HG02588 (cell line): ENCODE results near the gene S1PR1.

Experiments used
- ATAC-seq: cut with Tn5 transposase; IDR thresholded peaks from one replicate; pipeline ENCODE4 v1.9.1; 2021; ENCODE audit warnings: mild to moderate bottlenecking, moderate library complexity; ENCODE audit not compliant: unreplicated experiment

The S1PR1 gene

GRCh38 chr1:101244842-101245241, 8.0 kb downstream of the S1PR1 start:
- ATAC-seq, result no peak

- ATAC-seq, result no peak
These were observed 8.6 kb downstream of the S1PR1 start for GRCh38 chr1:101245246-101245927.

- peak; percentile 98 for ATAC-seq
These were observed 10.8 kb downstream of the S1PR1 start for GRCh38 chr1:101247404-101248287.

GRCh38 chr1:101250222-101250621, 13.4 kb downstream of the S1PR1 start:
- no peak for ATAC-seq

- ATAC-seq, result no peak
These were observed 13.9 kb downstream of the S1PR1 start for GRCh38 chr1:101250656-101251272.

GRCh38 chr1:101251504-101251903, 14.7 kb downstream of the S1PR1 start:
- no peak for ATAC-seq

- no peak for ATAC-seq
These were observed 17.3 kb downstream of the S1PR1 start for GRCh38 chr1:101253976-101254674.

- ATAC-seq, result peak; percentile 80
These were observed 20.9 kb downstream of the S1PR1 start for GRCh38 chr1:101257500-101258325.

GRCh38 chr1:101259744-101260148, 22.9 kb downstream of the S1PR1 start:
- no peak for ATAC-seq

GRCh38 chr1:101260556-101261350, 23.9 kb downstream of the S1PR1 start:
- no peak for ATAC-seq

GRCh38 chr1:101261623-101262022, 24.8 kb downstream of the S1PR1 start:
- no peak for ATAC-seq

GRCh38 chr1:101262060-101262459, 25.2 kb downstream of the S1PR1 start:
- no peak for ATAC-seq

GRCh38 chr1:101262630-101263348, 26.0 kb downstream of the S1PR1 start:
- no peak for ATAC-seq

GRCh38 chr1:101264697-101265096, 27.9 kb downstream of the S1PR1 start:
- ATAC-seq, result no peak

- no peak for ATAC-seq
These were observed 28.9 kb downstream of the S1PR1 start for GRCh38 chr1:101265684-101266083.

GRCh38 chr1:101267082-101267481, 30.3 kb downstream of the S1PR1 start:
- ATAC-seq, result no peak

GRCh38 chr1:101268893-101269292, 32.1 kb downstream of the S1PR1 start:
- no peak for ATAC-seq

GRCh38 chr1:101275672-101276071, 38.9 kb downstream of the S1PR1 start:
- no peak for ATAC-seq

- no peak for ATAC-seq
These were observed 40.0 kb downstream of the S1PR1 start for GRCh38 chr1:101276818-101277217.
